ENCODE measurements around the gene TRIM23.
A peak's percentile ranks its signal among the peaks of the same experiment; 100 is the strongest.

The TRIM23 gene

DNA sequence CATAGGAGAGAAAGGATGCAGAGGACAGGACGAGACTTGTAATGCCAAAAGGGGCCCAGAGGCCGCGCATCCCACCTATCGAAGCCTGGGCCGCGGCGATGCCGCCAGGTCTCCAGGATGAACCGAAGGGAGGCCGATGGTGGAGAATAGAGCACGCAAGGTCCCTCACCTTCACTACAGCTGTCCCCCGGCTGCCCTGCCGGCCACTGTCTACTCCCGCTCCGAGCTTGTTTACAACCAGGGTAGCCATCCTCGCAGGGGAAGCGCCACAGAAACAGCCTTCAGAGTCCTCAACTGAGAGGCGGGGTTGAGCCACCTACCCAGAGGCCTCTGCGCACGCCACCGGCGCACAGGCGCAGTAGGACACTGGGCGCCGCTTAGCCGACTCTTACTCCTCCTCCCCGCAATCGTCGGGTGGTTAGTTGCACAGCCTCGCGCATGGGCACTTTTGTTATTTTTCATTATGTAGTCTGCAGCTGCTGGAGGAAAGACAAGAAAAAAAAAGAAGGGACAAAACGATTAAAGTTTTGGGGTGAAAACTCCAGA lies at the start of gene TRIM23:
TRIM23 (minus strand) TSS at position 309 of the 546 bp plus-strand sequence; CDS start at position 250, 59 bp downstream.
- Histone ChIP-seq H3K27me3 (ENCODE audit: control insufficient read depth, low read length) (no peaks in the 10 kb centered on the region), H3K4me2 (ENCODE audit: low read length) (peak within 1 kb of the TSS; percentile 86), H3K79me2 (ENCODE audit: control insufficient read depth, low read length) (peaks cover 78% of the 10 kb centered on the region), H3K4me3 (ENCODE audit: low read length) (peak within 1 kb of the TSS; percentile 87), H3K36me3 (ENCODE audit: control insufficient read depth, low read length) (no peaks in the 10 kb centered on the region), H3K4me1 (ENCODE audit: control insufficient read depth, low read length) (peaks cover 22% of the 10 kb centered on the region), H3K9me3 (ENCODE audit: control insufficient read depth, insufficient read depth, low read length) (no peaks in the 10 kb centered on the region), H3F3A (ENCODE audit: control insufficient read depth, insufficient read depth) (no peaks in the 10 kb centered on the region), H4K20me1 (ENCODE audit: control insufficient read depth, insufficient read depth, low read depth, low read length) (no peaks in the 10 kb centered on the region), H3K27ac (ENCODE audit: low read depth, low read length) (peak within 1 kb of the TSS; percentile 73), H3K9me2 (replicated peaks; ENCODE audit: control insufficient read depth, low read length) (no peaks in the 10 kb centered on the region)
- TF ChIP-seq, protein P1, sequence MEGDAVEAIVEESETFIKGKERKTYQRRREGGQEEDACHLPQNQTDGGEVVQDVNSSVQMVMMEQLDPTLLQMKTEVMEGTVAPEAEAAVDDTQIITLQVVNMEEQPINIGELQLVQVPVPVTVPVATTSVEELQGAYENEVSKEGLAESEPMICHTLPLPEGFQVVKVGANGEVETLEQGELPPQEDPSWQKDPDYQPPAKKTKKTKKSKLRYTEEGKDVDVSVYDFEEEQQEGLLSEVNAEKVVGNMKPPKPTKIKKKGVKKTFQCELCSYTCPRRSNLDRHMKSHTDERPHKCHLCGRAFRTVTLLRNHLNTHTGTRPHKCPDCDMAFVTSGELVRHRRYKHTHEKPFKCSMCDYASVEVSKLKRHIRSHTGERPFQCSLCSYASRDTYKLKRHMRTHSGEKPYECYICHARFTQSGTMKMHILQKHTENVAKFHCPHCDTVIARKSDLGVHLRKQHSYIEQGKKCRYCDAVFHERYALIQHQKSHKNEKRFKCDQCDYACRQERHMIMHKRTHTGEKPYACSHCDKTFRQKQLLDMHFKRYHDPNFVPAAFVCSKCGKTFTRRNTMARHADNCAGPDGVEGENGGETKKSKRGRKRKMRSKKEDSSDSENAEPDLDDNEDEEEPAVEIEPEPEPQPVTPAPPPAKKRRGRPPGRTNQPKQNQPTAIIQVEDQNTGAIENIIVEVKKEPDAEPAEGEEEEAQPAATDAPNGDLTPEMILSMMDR (IDR thresholded peaks at IDR 0.05; ENCODE audit: low read depth, low read length, poor library complexity, severe bottlenecking), result no peak
- TF ChIP-seq EZH2phosphoT487 (IDR thresholded peaks at IDR 0.05; ENCODE audit: borderline replicate concordance, low read length), result no peak

DNA sequence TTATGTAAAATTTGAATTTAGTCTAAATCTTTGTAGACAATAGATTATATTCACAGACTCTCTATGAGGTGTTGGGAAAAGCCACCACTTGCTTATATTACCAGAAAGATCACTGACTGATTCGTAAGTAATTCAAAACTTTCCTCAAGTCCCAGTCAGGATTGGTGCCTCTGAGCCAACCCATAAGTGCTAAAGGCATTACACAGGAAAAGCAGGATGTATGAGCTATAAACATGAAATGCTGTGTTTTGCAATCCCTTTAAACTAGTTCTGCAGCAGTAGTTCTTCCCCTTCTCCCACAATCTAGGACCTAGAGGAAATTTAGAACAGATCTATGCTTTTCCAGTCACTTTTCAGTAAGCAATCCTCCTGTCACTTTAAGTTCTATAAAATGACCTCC lies 48.7 kb upstream of the TRIM23 start:
- Histone ChIP-seq H3K9me3 (ENCODE audit: control insufficient read depth, insufficient read depth, low read length) (no peaks in the 10 kb centered on the region), H3K79me2 (ENCODE audit: control insufficient read depth, low read length) (no peaks in the 10 kb centered on the region), H3K36me3 (ENCODE audit: control insufficient read depth, low read length) (peaks cover 21% of the 10 kb centered on the region), H3K4me2 (ENCODE audit: low read length) (no peak overlapping the region), H3K27me3 (ENCODE audit: control insufficient read depth, low read length) (no peaks in the 10 kb centered on the region), H3K9me2 (replicated peaks; ENCODE audit: control insufficient read depth, low read length) (no peaks in the 10 kb centered on the region), H3K27ac (ENCODE audit: low read depth, low read length) (no peak overlapping the region), H3F3A (ENCODE audit: control insufficient read depth, insufficient read depth) (no peaks in the 10 kb centered on the region; the same call in 1 of the 2 replicates), H3K4me1 (ENCODE audit: control insufficient read depth, low read length) (no peaks in the 10 kb centered on the region), H3K4me3 (ENCODE audit: low read length) (no peak overlapping the region), H4K20me1 (ENCODE audit: control insufficient read depth, insufficient read depth, low read depth, low read length) (no peaks in the 10 kb centered on the region)
- no peak for TF ChIP-seq EZH2phosphoT487 (IDR thresholded peaks at IDR 0.05; ENCODE audit: borderline replicate concordance, low read length)
- TF ChIP-seq, protein P1 (IDR thresholded peaks at IDR 0.05; ENCODE audit: low read depth, low read length, poor library complexity, severe bottlenecking), result no peak

DNA sequence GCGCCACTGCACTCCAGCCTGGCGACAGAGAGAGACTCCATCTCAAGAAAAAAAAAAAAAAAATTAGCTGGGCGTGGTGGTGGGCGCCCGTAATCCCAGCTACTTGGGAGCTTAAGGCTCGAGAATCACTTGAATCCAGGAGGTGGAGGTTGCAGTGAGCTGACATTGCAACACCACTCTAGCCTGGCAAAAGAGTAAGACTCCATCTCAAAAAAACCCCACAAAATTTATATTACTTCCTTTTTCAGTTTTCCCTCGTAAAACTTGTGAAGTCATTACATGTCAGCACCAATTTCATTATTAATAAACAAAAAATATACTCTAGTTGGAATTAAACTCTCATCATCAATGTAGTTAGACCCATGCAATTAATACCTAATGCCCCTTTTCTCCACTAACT lies 44.6 kb upstream of the TRIM23 start:
- Histone ChIP-seq H3K9me2 (replicated peaks; ENCODE audit: control insufficient read depth, low read length) (no peaks in the 10 kb centered on the region), H3K27ac (ENCODE audit: low read depth, low read length) (no peak overlapping the region), H3K4me3 (ENCODE audit: low read length) (no peak overlapping the region), H4K20me1 (ENCODE audit: control insufficient read depth, insufficient read depth, low read depth, low read length) (no peaks in the 10 kb centered on the region), H3K4me1 (ENCODE audit: control insufficient read depth, low read length) (no peaks in the 10 kb centered on the region), H3F3A (ENCODE audit: control insufficient read depth, insufficient read depth) (peaks cover 5% of the 10 kb centered on the region; the same call in 1 of the 2 replicates), H3K79me2 (ENCODE audit: control insufficient read depth, low read length) (no peaks in the 10 kb centered on the region), H3K36me3 (ENCODE audit: control insufficient read depth, low read length) (peaks cover 21% of the 10 kb centered on the region), H3K4me2 (ENCODE audit: low read length) (no peak overlapping the region), H3K27me3 (ENCODE audit: control insufficient read depth, low read length) (no peaks in the 10 kb centered on the region), H3K9me3 (ENCODE audit: control insufficient read depth, insufficient read depth, low read length) (no peaks in the 10 kb centered on the region)
- no peak for TF ChIP-seq EZH2phosphoT487 (IDR thresholded peaks at IDR 0.05; ENCODE audit: borderline replicate concordance, low read length)
- TF ChIP-seq, protein P1 (IDR thresholded peaks at IDR 0.05; ENCODE audit: low read depth, low read length, poor library complexity, severe bottlenecking), result no peak

Measured in DOHH2 (cell line).